HepG2 (cell line): ENCODE results near the gene GRIN3B. TPM values are rescaled to one million over a fixed set of nuclear protein-coding genes. Genes with fewer than 3 reads are reported as not detected.

Experiments used
- DRAP1 ChIP-seq: IDR thresholded peaks from 2 replicates; pipeline ENCODE4 v1.6.1; 2016; ENCODE audit warnings: missing genetic modification reagents, missing compliant biosample characterization
- GLI4 ChIP-seq: sonication (generic); formaldehyde crosslinking; IDR thresholded peaks from 2 replicates; pipeline ENCODE4 v1.5.1; 2020; ENCODE audit warnings: missing genetic modification reagents, mild to moderate bottlenecking, moderate library complexity, borderline replicate concordance
- MEIS1 ChIP-seq: sonication (generic); formaldehyde crosslinking; IDR thresholded peaks from 2 replicates; pipeline ENCODE4 v1.9.0; 2021; ENCODE audit warnings: mild to moderate bottlenecking, missing genetic modification reagents, moderate library complexity, borderline replicate concordance
- MIER2 ChIP-seq: IDR thresholded peaks from 2 replicates; pipeline ENCODE4 v1.6.1; 2016; ENCODE audit warnings: missing biosample characterization, missing genetic modification reagents
- NFKB2 ChIP-seq: sonication (generic); formaldehyde crosslinking; IDR thresholded peaks from 2 replicates; pipeline ENCODE4 v1.4.0; 2020; ENCODE audit warnings: missing genetic modification reagents, borderline replicate concordance
- PHB2 ChIP-seq: fragments of 450-650 bp; IDR thresholded peaks from 2 replicates; pipeline ENCODE4 v1.6.1; 2018; ENCODE audit not compliant: partially characterized antibody
- PRDM15 ChIP-seq: sonication (generic); formaldehyde crosslinking; IDR thresholded peaks from 2 replicates; pipeline ENCODE4 v1.4.0; 2020; ENCODE audit warnings: missing genetic modification reagents
- SALL2 ChIP-seq: sonication (generic); formaldehyde crosslinking; IDR thresholded peaks from 2 replicates; pipeline ENCODE4 v1.8.1; 2023; ENCODE audit warnings: mild to moderate bottlenecking, missing genetic modification reagents, inconsistent platforms
- SKIL ChIP-seq: sonication (generic); formaldehyde crosslinking; IDR thresholded peaks from 2 replicates; pipeline ENCODE4 v1.8.0; 2022; ENCODE audit warnings: missing genetic modification reagents, mild to moderate bottlenecking, moderate library complexity, borderline replicate concordance
- SRY ChIP-seq: sonication (generic); formaldehyde crosslinking; IDR thresholded peaks from 2 replicates; pipeline ENCODE4 v1.8.0; 2022; ENCODE audit warnings: mild to moderate bottlenecking, missing genetic modification reagents
- SYNCRIP ChIP-seq: fragments of 200-400 bp; formaldehyde crosslinking; IDR thresholded peaks from 2 replicates; pipeline ENCODE4 v1.6.1; 2018; ENCODE audit warnings: mild to moderate bottlenecking, low read depth, low read length; ENCODE audit not compliant: insufficient read depth
- TCF12 ChIP-seq, 2 experiments: fragments of 450-650 bp in 1 of 2; sonication (generic) in 1 of 2; formaldehyde crosslinking in 1 of 2; IDR thresholded peaks; 2 replicates each; pipeline versions ENCODE4 v1.6.1 to v1.8.0; 2017 to 2022; ENCODE audit warnings: antibody characterized with exemption in 1 of 2, mild to moderate bottlenecking in 1 of 2, missing genetic modification reagents in 1 of 2, moderate library complexity in 1 of 2
- TEF ChIP-seq: sonication (generic); formaldehyde crosslinking; IDR thresholded peaks from 2 replicates; pipeline ENCODE4 v1.5.0; 2020; ENCODE audit warnings: missing genetic modification reagents
- ZBTB1 ChIP-seq: sonication (generic); formaldehyde crosslinking; IDR thresholded peaks from 2 replicates; pipeline ENCODE4 v1.4.0; 2020; ENCODE audit warnings: missing genetic modification reagents, borderline replicate concordance
- ZFP36 ChIP-seq: fragments of 150-350 bp; IDR thresholded peaks from 2 replicates; pipeline ENCODE4 v1.6.1; 2018; ENCODE audit warnings: borderline replicate concordance, low read length, low read depth; ENCODE audit not compliant: partially characterized antibody
- ZNF33B ChIP-seq: sonication (generic); formaldehyde crosslinking; IDR thresholded peaks from 2 replicates; pipeline ENCODE4 v1.5.1; 2020; ENCODE audit warnings: mild to moderate bottlenecking, missing genetic modification reagents
- ZNF414 ChIP-seq: sonication (generic); formaldehyde crosslinking; IDR thresholded peaks from 2 replicates; pipeline ENCODE4 v1.5.0; 2020; ENCODE audit warnings: missing genetic modification reagents
- ZNF547 ChIP-seq: sonication (generic); formaldehyde crosslinking; IDR thresholded peaks from 2 replicates; pipeline ENCODE4 v1.5.1; 2020; ENCODE audit warnings: mild to moderate bottlenecking, missing genetic modification reagents
- ZNF567 ChIP-seq: sonication (generic); formaldehyde crosslinking; IDR thresholded peaks from 2 replicates; pipeline ENCODE4 v1.8.1; 2023; ENCODE audit warnings: mild to moderate bottlenecking, missing genetic modification reagents, borderline replicate concordance
- ZNF672 ChIP-seq: sonication (generic); formaldehyde crosslinking; IDR thresholded peaks from 2 replicates; pipeline ENCODE4 v1.8.1; 2022; ENCODE audit warnings: missing genetic modification reagents
- ZNF720 ChIP-seq: sonication (generic); formaldehyde crosslinking; IDR thresholded peaks from 2 replicates; pipeline ENCODE4 v1.4.0; 2020; ENCODE audit warnings: missing genetic modification reagents
- ZNF740 ChIP-seq: sonication (generic); formaldehyde crosslinking; IDR thresholded peaks from 2 replicates; pipeline ENCODE4 v1.4.0; 2020; ENCODE audit warnings: missing genetic modification reagents
- polyA plus RNA-seq, 8 experiments: library from polyadenylated mRNA; depleted of rRNA in 3 of 8; stranded (reverse) in 7 of 8; unstranded in 1 of 8; fragments of >200 nt; fragmentation: Illumina TruSeq in 4 of 8; extraction: Trizol in 4 of 8; gene quantifications; 2 replicates each; pipeline versions ENCODE4 v1.2.1 to v1.2.3, GENCODE V29; 2011 to 2016; ENCODE audit warnings: low read depth in 4 of 8, missing spikeins in 1 of 8, mixed read lengths in 1 of 8; ENCODE audit not compliant: insufficient read depth in 1 of 8
- total RNA-seq, 5 experiments: library from RNA; depleted of rRNA; stranded (reverse); fragments of >200 nt; fragmentation: Illumina TruSeq; extraction: Trizol; gene quantifications; 2 replicates each; pipeline ENCODE4 v1.2.3, GENCODE V29; 2016; ENCODE audit warnings: low read depth in 1 of 5

The GRIN3B gene
- total and polyA plus RNA-seq, 2 of the 13 experiments (the other 11 are each of a cell fraction or from before 2014, with no cell fraction given) = 0.07 to 0.20 TPM

- TF ChIP-seq TEF (no peak), ZNF547 (peak; percentile 36; the same call in 1 of the 2 replicates), SYNCRIP (no peak), MIER2 (CRISPR knock-in tag) (no peak), ZBTB1 (CRISPR knock-in tag) (no peak), SALL2 (no peak), ZNF567 (CRISPR knock-in tag) (no peak), ZNF414 (CRISPR knock-in tag) (no peak), PRDM15 (CRISPR knock-in tag) (no peak), MEIS1 (CRISPR knock-in tag) (peak; percentile 46; the same call in 1 of the 2 replicates), ZNF740 (CRISPR knock-in tag) (no peak), NFKB2 (CRISPR knock-in tag) (0 out of 2 replicates have a peak, but pooled peaks have one; percentile 63), DRAP1 (CRISPR knock-in tag) (peak; percentile 48; the same call in 1 of the 2 replicates), ZFP36 (no peak), PHB2 (no peak), ZNF672 (CRISPR knock-in tag) (no peak), SRY (CRISPR knock-in tag) (no peak), GLI4 (CRISPR knock-in tag) (no peak), SKIL (peak; percentile 56; the same call in 1 of the 2 replicates), ZNF33B (CRISPR knock-in tag) (0 out of 2 replicates have a peak, but pooled peaks have one; percentile 76), ZNF720 (CRISPR knock-in tag) (no peak), TCF12 (IDR thresholded peaks at IDR 0.05) (no peak), TCF12 (CRISPR knock-in tag; IDR thresholded peaks at IDR 0.05) (no peak)
Measured at GRCh38 chr19:993361-993830, 6.8 kb upstream of the GRIN3B start (continued).
